Left renal cortex interstitium (tissue), 4 donors: ENCODE data around the gene HMGN4. TPM values are rescaled to one million over a fixed set of nuclear protein-coding genes. Genes with fewer than 3 reads are reported as not detected.

Experiments
- DNase-seq, 4 donors: peaks; one replicate each; pipeline ENCODE4 v3.0.0-alpha.2; 2013; ENCODE audit warnings: low read depth in 4 of 4, low spot score in 2 of 4, missing footprints in 1 of 4
- polyA plus RNA-seq, 4 donors: library from polyadenylated mRNA; unstranded; fragments of 120-200 nt; gene quantifications; one replicate each; pipeline ENCODE4 v1.2.1, GENCODE V29; 2013; ENCODE audit not compliant: insufficient read length in 4 of 4

HMGN4 gene
- polyA plus RNA-seq, 4 donors = 78.4 to 95.3 (median 85.1) TPM

DNA sequence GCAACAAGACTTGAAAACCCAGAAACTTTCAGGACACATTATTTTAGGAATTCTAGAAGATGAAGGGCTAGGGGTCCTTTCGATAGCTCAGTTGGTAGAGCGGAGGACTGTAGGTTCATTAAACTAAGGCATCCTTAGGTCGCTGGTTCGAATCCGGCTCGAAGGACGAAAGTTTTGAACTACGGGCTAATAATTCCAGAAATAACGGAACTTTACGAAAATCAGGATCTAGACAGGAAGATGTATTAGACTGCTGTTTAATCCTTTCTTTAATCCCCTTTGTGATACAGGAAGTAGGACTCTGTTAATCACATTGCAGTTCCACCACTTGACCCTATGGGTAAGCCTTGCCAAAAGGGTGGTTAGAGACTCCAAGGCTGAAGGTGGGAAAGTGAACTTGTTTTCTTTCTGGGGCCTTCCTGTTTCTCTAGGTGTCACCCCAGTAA, 37.4 kb downstream of the HMGN4 start:
- DNase-seq = no peak

DNA sequence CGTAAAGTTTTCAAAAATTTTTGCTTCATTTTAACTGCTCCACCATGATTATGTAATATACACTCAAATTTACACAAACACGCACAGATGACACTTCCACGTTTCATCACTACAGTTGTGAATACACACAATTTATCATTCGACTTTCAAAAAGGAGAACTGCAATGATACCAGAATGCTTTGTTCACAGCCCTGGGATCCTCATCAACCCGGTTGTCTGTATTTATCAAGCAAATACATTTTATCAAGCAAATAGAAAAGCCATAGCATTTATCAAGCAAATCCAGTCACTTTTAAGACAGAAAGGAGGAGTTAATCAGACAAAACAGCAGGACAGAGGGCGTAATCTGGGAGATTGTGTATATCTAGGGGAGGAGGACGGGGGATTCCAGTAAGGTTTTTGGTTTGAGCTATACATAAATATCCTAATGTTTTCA, 38.3 kb downstream of the HMGN4 start:
- DNase-seq = no peak

DNA sequence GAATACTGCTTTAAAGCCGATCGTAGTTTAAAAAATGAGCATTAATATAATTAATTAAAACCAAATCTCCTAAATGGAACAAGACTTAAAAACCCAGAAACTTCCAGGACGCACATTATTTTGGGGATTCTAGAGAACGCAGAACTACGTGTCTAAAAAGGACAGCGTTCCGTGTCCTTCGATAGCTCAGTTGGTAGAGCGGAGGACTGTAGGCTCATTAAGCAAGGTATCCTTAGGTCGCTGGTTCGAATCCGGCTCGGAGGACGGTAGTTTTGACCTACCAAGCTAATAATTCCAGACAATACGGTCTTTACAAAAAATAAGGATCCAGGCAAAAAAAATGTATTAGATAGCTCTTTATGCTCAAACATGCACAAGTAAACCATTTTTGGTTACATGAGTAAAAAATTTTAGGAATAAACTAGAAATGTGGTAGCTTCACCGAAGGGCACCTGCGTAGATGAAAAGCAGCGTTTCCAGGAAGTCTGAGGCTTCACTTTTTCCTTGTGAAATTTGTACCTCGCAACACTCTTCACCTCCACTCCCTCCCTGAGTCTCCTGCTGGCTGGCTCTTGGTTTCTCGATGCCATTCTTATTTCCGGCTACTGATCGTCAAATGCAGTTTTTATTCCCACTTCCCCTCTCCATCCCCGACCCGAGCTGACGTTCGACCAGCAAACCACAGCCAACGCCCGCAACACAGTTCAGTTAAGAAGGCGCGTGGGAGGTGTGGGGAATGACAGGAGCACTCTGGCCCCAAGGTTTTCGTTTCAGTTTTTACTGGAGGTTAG, 39.0 kb downstream of the HMGN4 start:
- no peak for DNase-seq

DNA sequence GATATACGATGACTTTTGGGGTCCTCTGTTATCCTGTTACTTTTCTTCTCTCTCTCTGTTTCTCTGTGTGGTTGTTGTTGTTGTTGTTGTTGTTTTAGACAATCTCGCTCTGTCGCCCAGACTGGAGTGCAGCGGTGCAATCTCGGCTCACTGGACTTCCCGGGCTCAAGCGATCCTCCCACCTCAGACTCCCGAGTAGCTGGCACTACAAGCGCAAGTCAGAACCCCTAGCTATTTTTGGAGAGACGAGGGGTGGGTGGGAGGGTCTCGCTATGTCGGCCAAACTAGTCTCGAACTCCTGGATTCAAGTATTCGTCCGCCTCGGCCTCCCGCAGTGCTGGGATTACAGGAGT, 39.5 kb downstream of the HMGN4 start:
- DNase-seq = no peak

DNA sequence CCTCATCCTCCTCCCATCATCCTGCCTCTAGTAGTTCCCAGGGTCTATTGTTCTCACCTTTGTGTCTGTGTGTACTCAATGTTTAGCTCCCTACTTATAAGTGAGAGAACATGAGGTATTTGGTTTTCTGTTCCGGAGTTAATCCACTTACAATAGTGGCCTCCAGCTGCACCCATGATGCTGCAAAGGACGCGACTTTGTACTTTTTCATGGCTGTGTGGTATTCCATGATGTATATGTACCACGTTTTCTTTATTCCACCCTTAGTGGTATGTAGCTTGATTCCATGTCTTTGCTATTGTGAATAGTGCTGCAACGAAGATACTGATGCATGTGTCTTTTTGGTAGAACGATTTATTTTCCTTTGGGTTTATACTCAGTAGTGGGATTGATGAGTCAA, 40.1 kb downstream of the HMGN4 start:
- no peak for DNase-seq

DNA sequence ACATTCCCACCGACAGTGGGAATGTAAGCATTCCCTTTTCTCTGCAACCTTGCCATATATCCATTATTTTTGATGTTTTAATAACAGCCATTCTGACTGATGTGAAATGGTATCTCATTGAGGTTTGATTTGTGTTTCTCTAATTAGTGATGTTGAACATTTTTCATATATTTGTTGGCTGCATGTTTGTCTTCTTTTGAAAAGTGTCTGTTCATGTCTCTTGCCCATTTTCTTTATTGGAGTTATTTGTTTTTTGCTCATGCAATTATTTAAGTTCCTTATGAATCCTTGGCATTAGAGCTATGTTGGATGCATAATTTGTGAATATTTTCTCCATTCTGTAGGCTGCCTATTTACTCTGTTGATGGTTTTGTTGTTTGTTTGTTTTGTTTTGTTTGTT, 40.6 kb downstream of the HMGN4 start:
- DNase-seq = no peak

DNA sequence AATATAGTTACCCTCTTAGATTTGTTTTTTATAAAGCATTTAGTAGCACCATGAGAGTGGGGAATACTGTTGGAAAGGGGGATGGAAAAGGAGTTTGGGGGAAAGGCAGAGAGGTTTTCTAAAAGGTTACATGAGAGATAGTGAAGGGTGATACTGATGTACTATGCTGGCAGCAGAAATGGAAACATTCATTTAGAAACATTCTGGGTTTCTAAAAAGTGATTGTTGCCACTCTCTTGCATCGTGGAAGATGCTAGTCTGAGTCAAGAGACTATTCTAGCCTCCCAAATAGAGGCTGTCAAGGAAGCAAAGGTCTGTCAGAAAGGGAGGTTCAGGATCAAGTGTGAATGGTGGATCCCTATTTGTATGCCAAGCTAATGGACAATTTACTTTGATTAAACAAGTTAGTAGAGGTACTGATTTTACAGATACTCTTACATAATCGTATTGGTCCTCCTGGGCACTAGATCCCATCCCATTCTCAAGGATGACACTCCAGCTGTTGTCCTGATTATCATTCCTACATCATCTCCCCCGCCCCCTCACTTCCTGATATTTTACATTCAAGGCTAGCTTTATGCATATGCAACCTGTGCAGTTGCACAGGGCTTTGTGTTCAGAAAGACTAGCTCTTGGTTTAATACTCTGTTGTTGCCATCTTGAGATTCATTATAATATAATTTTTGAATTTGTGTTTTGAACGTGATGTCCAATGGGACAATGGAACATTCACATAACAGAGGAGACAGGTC, 43.2 kb downstream of the HMGN4 start:
- DNase-seq = no peak

DNA sequence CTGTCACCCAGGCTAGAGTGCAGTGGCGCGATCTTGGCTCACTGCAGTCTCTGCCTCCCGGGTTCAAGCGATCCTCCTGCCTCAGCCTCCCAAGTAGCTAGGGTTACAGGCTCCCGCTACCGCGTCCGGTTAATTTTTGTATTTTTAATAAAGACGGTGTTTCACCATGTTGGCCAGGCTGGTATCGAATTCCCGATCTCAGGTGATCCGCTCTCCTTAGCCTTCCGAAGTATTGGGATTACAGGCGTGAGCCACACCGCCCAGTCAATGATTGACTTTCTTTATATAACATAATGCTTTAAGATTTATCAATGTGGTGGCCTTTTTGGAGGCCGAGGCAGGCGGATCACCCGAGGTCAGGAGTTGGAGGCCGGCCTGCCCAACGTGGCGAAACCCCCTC, 50.8 kb downstream of the HMGN4 start:
- DNase-seq = no peak

DNA sequence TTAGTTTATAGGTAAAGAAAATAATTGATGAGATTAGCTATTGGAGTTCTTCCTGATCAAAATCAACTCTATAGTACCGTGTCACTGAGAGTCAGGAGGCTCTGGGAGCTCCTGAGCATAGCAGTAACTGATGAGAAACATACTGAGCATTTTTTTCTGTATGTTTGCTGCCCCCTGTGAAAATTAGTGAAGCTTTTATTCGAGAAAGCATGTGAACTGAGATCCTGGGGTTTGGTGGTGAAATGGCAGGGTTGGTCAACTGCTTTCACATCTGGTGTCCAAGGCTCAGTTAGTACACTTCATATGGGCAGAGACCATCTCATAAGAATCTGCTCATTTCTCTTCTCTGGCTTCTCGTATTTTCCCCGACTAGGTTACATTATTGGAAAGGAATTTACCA, 54.5 kb downstream of the HMGN4 start:
- DNase-seq = no peak

DNA sequence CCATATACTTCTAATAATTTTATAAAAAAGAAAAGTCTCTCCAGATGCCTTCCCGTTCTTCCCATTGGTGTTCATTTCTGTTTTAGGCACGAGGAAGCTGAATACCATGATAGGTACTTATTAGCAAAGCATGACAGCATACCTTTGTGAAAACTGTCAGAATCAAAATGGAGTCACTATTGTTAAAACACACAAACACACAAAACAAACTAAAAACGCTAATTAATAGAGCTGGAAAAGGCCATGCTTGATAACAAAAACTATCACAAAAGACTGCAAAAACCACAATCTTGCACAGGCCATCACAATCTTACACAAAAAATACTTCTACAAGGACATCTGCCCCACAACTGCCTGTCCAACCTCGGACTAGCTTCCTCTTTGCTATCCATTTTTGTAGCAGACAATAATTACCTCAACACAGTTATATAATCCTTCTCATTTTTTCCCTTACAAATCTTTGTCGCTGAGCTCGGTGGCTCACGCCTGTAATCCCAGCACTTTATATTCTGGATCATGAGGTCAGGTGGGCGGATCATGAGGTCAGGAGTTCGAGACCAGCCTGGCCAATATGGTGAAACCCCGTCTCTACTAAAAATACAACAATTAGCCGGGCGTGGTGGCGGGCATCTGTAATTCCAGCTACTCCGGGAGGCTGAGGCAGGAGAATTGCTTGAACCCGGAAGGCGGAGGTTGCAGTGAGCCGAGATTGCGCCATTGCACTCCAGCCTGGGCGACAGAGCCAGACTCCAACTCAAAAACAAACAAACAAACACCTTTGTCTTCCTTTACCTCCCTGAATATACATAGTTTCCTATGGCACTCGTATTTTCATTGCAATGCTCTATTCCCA, 55.3 kb downstream of the HMGN4 start:
- no peak for DNase-seq

DNA sequence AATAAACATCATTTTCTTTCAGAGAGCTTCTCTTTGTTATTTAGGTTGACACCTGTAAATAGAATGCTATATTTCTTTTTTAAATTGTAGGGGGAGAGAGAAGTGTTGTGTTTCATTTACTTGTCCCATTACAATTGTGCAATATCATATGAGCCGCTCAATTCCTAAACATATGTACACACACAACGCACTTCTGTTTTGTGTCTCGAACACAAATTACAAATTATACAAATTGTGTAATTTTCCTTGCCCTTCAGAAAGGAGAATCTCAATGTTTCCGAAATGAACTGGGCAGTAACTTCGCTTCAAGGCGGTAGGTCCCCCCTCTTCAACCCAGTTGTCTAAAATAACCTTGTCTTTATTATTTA, 55.9 kb downstream of the HMGN4 start:
- no peak for DNase-seq

DNA sequence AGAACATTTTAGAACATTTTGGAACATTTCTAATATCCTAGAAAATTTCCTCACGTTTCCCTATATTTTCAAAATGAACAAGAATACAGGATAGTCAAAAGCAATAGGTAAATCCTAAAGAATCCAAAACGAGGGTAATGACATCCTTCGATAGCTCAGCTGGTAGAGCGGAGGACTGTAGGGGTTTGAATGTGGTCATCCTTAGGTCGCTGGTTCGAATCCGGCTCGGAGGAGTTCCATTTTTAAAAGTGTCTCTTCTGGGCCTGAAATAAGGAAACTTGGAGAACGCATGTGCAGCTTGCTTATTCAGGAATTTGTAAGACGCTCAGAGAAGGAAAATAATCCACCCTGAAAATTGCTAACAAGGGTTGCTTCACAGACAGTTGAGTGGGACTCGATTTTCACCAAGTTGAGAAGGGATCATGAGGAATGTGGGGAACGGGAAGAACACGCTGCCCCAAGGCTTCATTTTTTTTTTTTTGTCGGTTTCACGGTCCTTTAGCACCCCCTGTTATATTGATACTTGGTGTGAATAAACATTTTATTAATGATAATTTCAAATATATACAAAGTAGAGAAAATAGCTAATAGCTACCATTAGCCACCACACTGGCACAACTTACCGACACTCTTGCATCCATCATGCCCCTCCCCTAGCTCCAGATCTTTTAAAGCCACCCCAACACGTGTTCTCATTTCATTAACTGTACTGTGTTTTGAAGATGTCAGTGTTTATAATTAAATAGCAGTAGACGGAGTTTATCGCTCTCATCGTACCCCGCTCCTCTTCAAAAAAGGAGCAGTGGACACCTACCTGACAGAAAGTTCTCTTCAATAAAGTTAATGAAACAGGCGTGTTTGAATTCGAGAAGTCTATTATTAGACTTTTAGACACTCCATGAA, 56.8 kb downstream of the HMGN4 start:
- DNase-seq = no peak

DNA sequence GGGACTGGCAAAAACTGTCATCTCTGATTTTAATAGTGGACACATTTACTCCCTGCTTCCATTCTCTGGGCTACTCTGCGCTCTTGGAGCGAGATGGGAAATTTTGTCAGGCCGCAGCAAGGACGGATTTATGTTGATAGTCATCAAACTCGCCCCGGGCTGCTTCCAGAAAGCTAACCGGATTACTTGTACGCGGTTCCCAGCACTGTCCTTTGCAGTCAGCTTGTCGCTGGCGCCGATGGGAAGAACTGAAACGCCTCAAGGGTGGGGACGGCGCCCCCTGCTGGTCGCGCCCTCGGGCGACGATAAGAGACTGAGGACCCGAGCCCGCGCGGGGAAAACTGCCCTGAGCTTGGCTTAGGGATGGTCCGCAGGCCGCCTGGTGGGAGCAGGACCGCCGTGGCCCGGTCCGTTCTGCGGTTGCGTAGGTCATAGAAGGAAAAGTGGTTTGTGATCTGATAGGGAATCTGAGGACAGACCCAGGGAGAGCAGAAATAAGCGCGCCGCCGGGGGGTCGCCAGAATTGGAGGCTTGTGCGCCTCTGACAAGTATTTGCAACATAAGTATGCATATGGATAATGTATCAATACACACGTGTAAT, 57.6 kb downstream of the HMGN4 start:
- peak; percentile 81 to 86 (median 84) for DNase-seq

Other genes starting within 250 kb of the HMGN4 start
- gene BTN3A2, start 173.2 kb upstream of the HMGN4 start, polyA plus RNA-seq = 10 to 100 TPM in 3 of 4 donors, 1 to 10 TPM in 1; 9.8 to 19.0 (median 15.2) TPM
- gene BTN2A2, start 155.3 kb upstream of the HMGN4 start, polyA plus RNA-seq = 10 to 100 TPM; 13.0 to 15.9 (median 14.3) TPM
- gene BTN3A1, start 136.1 kb upstream of the HMGN4 start, polyA plus RNA-seq = 10 to 100 TPM; 24.0 to 31.9 (median 28.5) TPM
- gene BTN3A3, start 97.9 kb upstream of the HMGN4 start, polyA plus RNA-seq = 10 to 100 TPM; 12.5 to 21.8 (median 18.2) TPM
- gene BTN2A1, start 80.4 kb upstream of the HMGN4 start, polyA plus RNA-seq = 10 to 100 TPM; 26.9 to 36.7 (median 33.9) TPM
- under 1 TPM; 0.21 to 0.32 (median 0.22) TPM for gene BTN1A1, start 38.1 kb upstream of the HMGN4 start, polyA plus RNA-seq
- gene ABT1, start 58.6 kb downstream of the HMGN4 start, polyA plus RNA-seq = 10 to 100 TPM; 14.9 to 17.9 (median 15.7) TPM
- gene ZNF322, start 121.4 kb downstream of the HMGN4 start, polyA plus RNA-seq = 10 to 100 TPM; 36.3 to 42.6 (median 39.7) TPM